IMR-90 (cell line): ENCODE results near the gene SLC52A3. TPM values are rescaled to one million over a fixed set of nuclear protein-coding genes. Genes with fewer than 3 reads are reported as not detected.

Experiments used
- ATAC-seq: fragments of 200-7000 bp; cut with Tn5 transposase; 2 replicates; pipeline ENCODE4 v1.9.1; 2020; ENCODE audit warnings: low read depth, mild to moderate bottlenecking, moderate library complexity
- BruUV-seq: library from RNA; stranded (reverse); fragments of 400-500 nt; replicated peaks from 2 replicates; lab custom pipeline; 2021; lab: Mats Ljungman, UMichigan
- CTCF ChIA-PET: fragments of 300-600 bp; formaldehyde crosslinking; extraction: SDS; loops from one replicate; lab custom pipeline; 2021; ENCODE audit warnings: antibody characterized with exemption; lab: Yijun Ruan, JAX
- POLR2A ChIA-PET: fragments of 300-600 bp; sonication (Branson Sonifier 250); formaldehyde crosslinking; loops from one replicate; lab custom pipeline; 2022; ENCODE audit warnings: antibody characterized with exemption; ENCODE audit not compliant: unreplicated experiment; lab: Charles Lee
- DNase-seq: peaks from one replicate; pipeline ENCODE4 v3.0.0; 2013
- H2AFZ ChIP-seq: replicated peaks from 2 replicates; pipeline ENCODE3; 2013; ENCODE audit warnings: low read length, mild to moderate bottlenecking; ENCODE audit not compliant: poor library complexity
- H2AK5ac ChIP-seq: 2 replicates; pipeline ENCODE4 v1.6.1; 2013; ENCODE audit warnings: low read depth, low read length, inconsistent platforms
- H2AK9ac ChIP-seq: replicated peaks from 2 replicates; pipeline ENCODE3; 2013; ENCODE audit warnings: mild to moderate bottlenecking, low read depth, low read length, moderate library complexity; ENCODE audit not compliant: poor library complexity
- H2BK120ac ChIP-seq: 2 replicates; pipeline ENCODE4 v1.6.1; 2013; ENCODE audit warnings: low read depth, low read length, inconsistent platforms
- H2BK15ac ChIP-seq: 3 replicates; pipeline ENCODE4 v1.6.1; 2013; ENCODE audit warnings: low read depth, low read length, inconsistent platforms
- H2BK20ac ChIP-seq: 2 replicates; pipeline ENCODE4 v1.6.1; 2013; ENCODE audit warnings: low read depth, mild to moderate bottlenecking, inconsistent platforms, low read length, moderate library complexity
- H2BK5ac ChIP-seq: 2 replicates; pipeline ENCODE4 v1.6.1; 2013; ENCODE audit warnings: mild to moderate bottlenecking, low read depth, low read length, inconsistent platforms; ENCODE audit not compliant: poor library complexity, severe bottlenecking
- H3K14ac ChIP-seq: replicated peaks from 2 replicates; pipeline ENCODE4 v1.6.1; 2013; ENCODE audit warnings: low read depth, low read length, inconsistent platforms
- H3K18ac ChIP-seq: 2 replicates; pipeline ENCODE4 v1.6.1; 2013; ENCODE audit warnings: low read depth, low read length, control low read depth
- H3K23ac ChIP-seq: 2 replicates; pipeline ENCODE4 v1.6.1; 2013; ENCODE audit warnings: low read depth, low read length, inconsistent platforms
- H3K27ac ChIP-seq: 2 replicates; pipeline ENCODE4 v1.5.1; 2013; ENCODE audit warnings: mild to moderate bottlenecking, control low read depth, low read length; ENCODE audit not compliant: insufficient read depth
- H3K27me3 ChIP-seq: 2 replicates; pipeline ENCODE4 v1.6.1; 2013; ENCODE audit warnings: low read length; ENCODE audit not compliant: control insufficient read depth, insufficient read depth
- H3K36me3 ChIP-seq: 2 replicates; pipeline ENCODE4 v1.6.1; 2013; ENCODE audit warnings: low read length, mixed read lengths; ENCODE audit not compliant: control insufficient read depth, insufficient read depth
- H3K4ac ChIP-seq: 2 replicates; pipeline ENCODE4 v1.6.1; 2013; ENCODE audit warnings: low read depth, low read length, inconsistent platforms
- H3K4me1 ChIP-seq: 2 replicates; pipeline ENCODE4 v1.6.1; 2013; ENCODE audit warnings: low read length, mixed read lengths; ENCODE audit not compliant: control insufficient read depth, insufficient read depth
- H3K4me2 ChIP-seq: 2 replicates; pipeline ENCODE4 v1.6.1; 2013; ENCODE audit warnings: low read depth, mild to moderate bottlenecking, control low read depth, low read length, moderate library complexity
- H3K4me3 ChIP-seq: 2 replicates; pipeline ENCODE4 v1.5.1; 2013; ENCODE audit warnings: low read depth, mild to moderate bottlenecking, control low read depth, low read length, moderate library complexity; ENCODE audit not compliant: insufficient read depth
- H3K56ac ChIP-seq: 2 replicates; pipeline ENCODE4 v1.6.1; 2013; ENCODE audit warnings: low read length, inconsistent platforms; ENCODE audit not compliant: insufficient read depth; ENCODE audit errors: extremely low read depth
- H3K79me1 ChIP-seq, 2 experiments: 2 replicates each; pipeline ENCODE4 v1.6.1; 2013; ENCODE audit warnings: low read length in 2 of 2, inconsistent platforms in 1 of 2, low read depth in 1 of 2
- H3K9ac ChIP-seq: 2 replicates; pipeline ENCODE4 v1.6.1; 2013; ENCODE audit warnings: low read depth, low read length, control low read depth
- H3K9me1 ChIP-seq: 2 replicates; pipeline ENCODE4 v1.6.1; 2013; ENCODE audit warnings: low read length, inconsistent platforms; ENCODE audit not compliant: insufficient read depth
- H3K9me3 ChIP-seq: 2 replicates; pipeline ENCODE4 v1.6.1; 2013; ENCODE audit warnings: low read length; ENCODE audit not compliant: control insufficient read depth, insufficient read depth
- H4K20me1 ChIP-seq: 2 replicates; pipeline ENCODE4 v1.6.1; 2013; ENCODE audit warnings: low read length, inconsistent platforms; ENCODE audit not compliant: insufficient read depth
- H4K5ac ChIP-seq: 2 replicates; pipeline ENCODE4 v1.6.1; 2013; ENCODE audit warnings: mild to moderate bottlenecking, low read depth, low read length, control low read depth
- H4K8ac ChIP-seq, 2 experiments: 2 replicates each; pipeline ENCODE4 v1.6.1; 2013; ENCODE audit warnings: low read depth in 2 of 2, low read length in 2 of 2, control low read depth in 1 of 2, inconsistent platforms in 1 of 2
- H4K91ac ChIP-seq: 2 replicates; pipeline ENCODE4 v1.6.1; 2013; ENCODE audit warnings: low read depth, low read length, inconsistent platforms; ENCODE audit not compliant: insufficient read depth
- BHLHE40 ChIP-seq: fragments of 150-350 bp; IDR thresholded peaks from 2 replicates; pipeline ENCODE4 v1.6.1; 2016; ENCODE audit warnings: mild to moderate bottlenecking, low read depth, low read length
- CEBPB ChIP-seq: IDR thresholded peaks from 2 replicates; pipeline ENCODE4 v1.6.1; 2012; ENCODE audit warnings: low read depth, low read length, improper control_type of control experiment
- CHD1 ChIP-seq: IDR thresholded peaks from 2 replicates; pipeline ENCODE4 v1.6.1; 2012; ENCODE audit warnings: low read depth, low read length, improper control_type of control experiment
- CTCF ChIP-seq: conservative IDR thresholded peaks from 2 replicates; pipeline ENCODE4 v1.5.1; 2012; ENCODE audit warnings: mild to moderate bottlenecking, low read depth, low read length, improper control_type of control experiment
- ELK1 ChIP-seq: fragments of 150-350 bp; IDR thresholded peaks from 2 replicates; pipeline ENCODE4 v1.6.1; 2016; ENCODE audit warnings: low read depth, mild to moderate bottlenecking, low read length, moderate library complexity, borderline replicate concordance
- FOS ChIP-seq: fragments of 150-350 bp; IDR thresholded peaks from 2 replicates; pipeline ENCODE4 v1.6.1; 2016; ENCODE audit warnings: low read depth, low read length
- MAFK ChIP-seq: IDR thresholded peaks from 2 replicates; pipeline ENCODE4 v1.6.1; 2012; ENCODE audit warnings: low read depth, low read length, improper control_type of control experiment
- MAZ ChIP-seq: IDR thresholded peaks from 2 replicates; pipeline ENCODE4 v1.6.1; 2012; ENCODE audit warnings: low read depth, mild to moderate bottlenecking, low read length, improper control_type of control experiment, moderate library complexity, borderline replicate concordance
- MXI1 ChIP-seq: IDR thresholded peaks from 2 replicates; pipeline ENCODE4 v1.6.1; 2012; ENCODE audit warnings: low read depth, mild to moderate bottlenecking, low read length, moderate library complexity, borderline replicate concordance
- NFE2L2 ChIP-seq: fragments of 150-350 bp; IDR thresholded peaks from 2 replicates; pipeline ENCODE4 v1.6.1; 2016; ENCODE audit warnings: low read depth, mild to moderate bottlenecking, low read length
- POLR2A ChIP-seq: IDR thresholded peaks from 2 replicates; pipeline ENCODE4 v1.6.1; 2012; ENCODE audit warnings: mild to moderate bottlenecking, low read depth, low read length
- RAD21 ChIP-seq: IDR thresholded peaks from 2 replicates; pipeline ENCODE4 v1.6.1; 2012; ENCODE audit warnings: low read length, improper control_type of control experiment
- RCOR1 ChIP-seq: IDR thresholded peaks from 2 replicates; pipeline ENCODE4 v1.6.1; 2012; ENCODE audit warnings: mild to moderate bottlenecking, low read length, improper control_type of control experiment; ENCODE audit not compliant: insufficient replicate concordance
- RFX5 ChIP-seq: IDR thresholded peaks from 2 replicates; pipeline ENCODE4 v1.8.0; 2012; ENCODE audit warnings: low read depth, mild to moderate bottlenecking, low read length, moderate library complexity
- SMC3 ChIP-seq: fragments of 150-350 bp; IDR thresholded peaks from 2 replicates; pipeline ENCODE4 v1.6.1; 2016; ENCODE audit warnings: low read depth, mild to moderate bottlenecking, antibody characterized with exemption, low read length, moderate library complexity
- USF2 ChIP-seq: fragments of 150-350 bp; IDR thresholded peaks from 2 replicates; pipeline ENCODE4 v1.6.1; 2017; ENCODE audit warnings: mild to moderate bottlenecking, antibody characterized with exemption, low read length, low read depth
- WGBS, 2 experiments: methylation state at CpG; one replicate each; pipeline versions ENCODE4 v1.1.5 to v1.1.7; 2013; ENCODE audit warnings: missing lambda C conversion rate in 2 of 2; ENCODE audit not compliant: insufficient read length in 1 of 2; ENCODE audit errors: extremely low coverage in 2 of 2; 5-methylcytosine and 5-hydroxymethylcytosine counted together
- dilution Hi-C: fragments of 300-500 bp; cut with HindIII; formaldehyde crosslinking; loops from one replicate; pipeline ENCODE4 v1.14.3; 2018; ENCODE audit warnings: low sequenced_read_pairs; ENCODE audit not compliant: unreplicated experiment
- in situ Hi-C: fragments of 300-500 bp; cut with MboI; formaldehyde crosslinking; loops from 3 replicates; pipeline ENCODE4 v1.14.3; 2019; ENCODE audit warnings: low sequenced_read_pairs, inconsistent platforms, mixed read lengths
- intact Hi-C: fragments of 100-400 bp; cut with micrococcal nuclease; formaldehyde crosslinking; loops from 2 replicates; pipeline ENCODE4 v1.10.0; 2022
- polyA plus RNA-seq, 3 experiments: library from polyadenylated mRNA; depleted of rRNA; stranded (reverse); fragments of >200 nt; gene quantifications; 2 replicates each; pipeline ENCODE4 v1.2.3, GENCODE V29; 2012; ENCODE audit warnings: low replicate concordance in 1 of 3
- total RNA-seq: library from RNA; depleted of rRNA; stranded (reverse); fragments of >200 nt; gene quantifications from 2 replicates; pipeline ENCODE4 v1.2.3, GENCODE V29; 2012

Gene SLC52A3
- total and polyA plus RNA-seq, 2 of the 4 experiments (the other 2 are of a cell fraction): not detected

- H3K4me3 ChIP-seq: no peak overlapping the region
- H3K4me2 ChIP-seq: no peak overlapping the region
- no peaks in the 10 kb centered on the region for H3K4me1 ChIP-seq
- no peak overlapping the region for H2AFZ ChIP-seq
- intact Hi-C loops: no loop called here
- H2BK20ac ChIP-seq: no peak overlapping the region
- no peak overlapping the region for H3K18ac ChIP-seq
- no peak overlapping the region for H2BK15ac ChIP-seq
- H3K9me1 ChIP-seq: no peaks in the 10 kb centered on the region
- H3K4ac ChIP-seq: no peak overlapping the region
- POLR2A ChIA-PET: no interaction called here
- no peak overlapping the region for H4K8ac ChIP-seq
- H3K9ac ChIP-seq: no peak overlapping the region
- H2AK9ac ChIP-seq: no peak overlapping the region
- no peak overlapping the region for H2BK120ac ChIP-seq
- dilution Hi-C loops: no loop called here
- BruUV-seq: no TSS peak
- H3K36me3 ChIP-seq: no peaks in the 10 kb centered on the region
- H3K27me3 ChIP-seq: peaks cover 4% of the 10 kb centered on the region
- no peak overlapping the region for H2AK5ac ChIP-seq
- no peaks in the 10 kb centered on the region for H4K20me1 ChIP-seq
- in situ Hi-C loops: no loop called here
- TF ChIP-seq SMC3 (no peak), USF2 (no peak), RFX5 (no peak), MXI1 (no peak), CEBPB (no peak), NFE2L2 (no peak), RAD21 (no peak), CHD1 (no peak), BHLHE40 (no peak), MAFK (no peak), RCOR1 (no peak), CTCF (no peak), ELK1 (no peak), FOS (no peak), POLR2A (no peak), MAZ (no peak)
- CTCF ChIA-PET: interaction anchor here (0.7 kb wide), 1 partner anchor 260 kb away, joined by 3 read pairs; no protein-coding TSS in a partner anchor
- H3K56ac ChIP-seq: no peak overlapping the region
- H3K79me1 ChIP-seq: no peaks in the 10 kb centered on the region
- DNase-seq: no peak
- ATAC-seq: no peak
- H4K5ac ChIP-seq: no peak overlapping the region
- no peak overlapping the region for H2BK5ac ChIP-seq
- H3K27ac ChIP-seq: no peak overlapping the region
- H3K14ac ChIP-seq: no peak overlapping the region
- WGBS, 2 experiments: no CpG with 5 or more reads among the region's 3 CpGs
- H4K91ac ChIP-seq: no peak overlapping the region
- H3K9me3 ChIP-seq: no peaks in the 10 kb centered on the region
- H3K23ac ChIP-seq: no peak overlapping the region
Measured at GRCh38 chr20:753136-753535, 15.2 kb downstream of the SLC52A3 start.
